OCI-LY7 (cell line): ENCODE measurements around the gene BAIAP2L2.
"Not testable (repeated sequence)": the region's sequence is repeated elsewhere in the genome, so short reads cannot be mapped to it uniquely, and the experiment has no call there.

Experiments used
- EZH2phosphoT487 ChIP-seq: fragments of 200-600 bp; sonication (generic); IDR thresholded peaks from 2 replicates; pipeline ENCODE4 v1.6.1; 2018; ENCODE audit warnings: low read depth, borderline replicate concordance, mild to moderate bottlenecking, mixed run types, antibody characterized with exemption, low read length, moderate library complexity, mixed read lengths
- TF ChIP-seq, protein P1 (sequence below): fragments of 200-600 bp; sonication (generic); conservative IDR thresholded peaks from 2 replicates; pipeline ENCODE4 v1.5.1; 2014; ENCODE audit warnings: mild to moderate bottlenecking, antibody characterized with exemption, low read length, moderate library complexity, mixed read lengths

DNA sequence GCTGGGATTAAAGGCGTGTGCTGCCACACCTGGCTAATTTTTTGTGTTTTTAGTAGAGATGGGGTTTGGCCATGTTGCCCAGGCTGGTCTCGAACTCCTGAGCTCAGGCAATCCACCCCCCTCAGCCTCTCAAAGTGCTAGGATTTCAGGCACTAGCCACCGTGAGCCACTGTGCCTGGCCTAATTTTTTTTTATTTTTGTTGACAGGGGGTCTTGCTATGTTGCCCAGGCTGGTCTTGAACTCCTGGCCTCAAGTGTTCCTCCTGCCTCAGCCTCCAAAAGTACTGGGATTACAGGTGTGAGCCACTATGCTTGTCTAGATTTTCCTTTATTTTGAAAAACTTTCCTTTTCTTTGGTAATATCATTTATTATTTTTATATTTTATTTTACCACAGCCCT, 35.7 kb upstream of the BAIAP2L2 start:
- TF ChIP-seq, protein P1, sequence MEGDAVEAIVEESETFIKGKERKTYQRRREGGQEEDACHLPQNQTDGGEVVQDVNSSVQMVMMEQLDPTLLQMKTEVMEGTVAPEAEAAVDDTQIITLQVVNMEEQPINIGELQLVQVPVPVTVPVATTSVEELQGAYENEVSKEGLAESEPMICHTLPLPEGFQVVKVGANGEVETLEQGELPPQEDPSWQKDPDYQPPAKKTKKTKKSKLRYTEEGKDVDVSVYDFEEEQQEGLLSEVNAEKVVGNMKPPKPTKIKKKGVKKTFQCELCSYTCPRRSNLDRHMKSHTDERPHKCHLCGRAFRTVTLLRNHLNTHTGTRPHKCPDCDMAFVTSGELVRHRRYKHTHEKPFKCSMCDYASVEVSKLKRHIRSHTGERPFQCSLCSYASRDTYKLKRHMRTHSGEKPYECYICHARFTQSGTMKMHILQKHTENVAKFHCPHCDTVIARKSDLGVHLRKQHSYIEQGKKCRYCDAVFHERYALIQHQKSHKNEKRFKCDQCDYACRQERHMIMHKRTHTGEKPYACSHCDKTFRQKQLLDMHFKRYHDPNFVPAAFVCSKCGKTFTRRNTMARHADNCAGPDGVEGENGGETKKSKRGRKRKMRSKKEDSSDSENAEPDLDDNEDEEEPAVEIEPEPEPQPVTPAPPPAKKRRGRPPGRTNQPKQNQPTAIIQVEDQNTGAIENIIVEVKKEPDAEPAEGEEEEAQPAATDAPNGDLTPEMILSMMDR = not testable (repeated sequence)
- TF ChIP-seq EZH2phosphoT487 = not testable (repeated sequence)
